Testis (tissue), 3 donors: Measurements from ENCODE around the gene ABCC12. TPM values are rescaled to one million over a fixed set of nuclear protein-coding genes. Genes with fewer than 3 reads are reported as not detected.

Experiments used
- DNase-seq: peaks from one replicate; pipeline ENCODE4 v3.0.0-alpha.2; 2019
- H3K27ac ChIP-seq, 2 donors: fragments of 200-600 bp; sonication (generic); one replicate each; pipeline ENCODE4 v1.5.1; 2019
- H3K27me3 ChIP-seq: fragments of 200-600 bp; sonication (generic); one replicate; pipeline ENCODE4 v1.5.1; 2019
- H3K36me3 ChIP-seq: fragments of 200-600 bp; sonication (generic); one replicate; pipeline ENCODE4 v1.5.1; 2017; ENCODE audit warnings: low read depth; ENCODE audit errors: missing control alignments
- H3K4me1 ChIP-seq: fragments of 200-600 bp; sonication (generic); one replicate; pipeline ENCODE4 v1.5.1; 2019
- H3K4me3 ChIP-seq, 2 donors: fragments of 200-600 bp; sonication (generic); one replicate each; pipeline ENCODE4 v1.5.1; 2017 to 2019
- H3K9me3 ChIP-seq: fragments of 200-600 bp; sonication (generic); one replicate; pipeline ENCODE4 v1.5.1; 2017
- CTCF ChIP-seq, 3 experiments: fragments of 450-650 bp in 2 of 3; fragments of 200-600 bp in 1 of 3; sonication (generic) in 1 of 3; IDR thresholded peaks; one replicate each; pipeline ENCODE4 v1.5.1; 2016 to 2019; ENCODE audit warnings: antibody characterized with exemption in 3 of 3, mild to moderate bottlenecking in 2 of 3, moderate library complexity in 1 of 3
- POLR2A ChIP-seq: fragments of 450-650 bp; IDR thresholded peaks from one replicate; pipeline ENCODE4 v1.6.1; 2017; ENCODE audit warnings: antibody characterized with exemption, mild to moderate bottlenecking, moderate library complexity
- WGBS, 2 donors: methylation state at CpG; one replicate each; pipeline ENCODE4 v1.1.5; 2018; 5-methylcytosine and 5-hydroxymethylcytosine counted together
- intact Hi-C: fragments of 100-400 bp; cut with DNase I; formaldehyde crosslinking; loops from one replicate; pipeline ENCODE4 v1.15.1; 2023; ENCODE audit warnings: low total_unique reads
- polyA plus RNA-seq: library from polyadenylated mRNA; stranded (reverse); fragments of 350-450 nt; fragmentation: Illumina TruSeq; extraction: RNeasy Lipid Tissue Mini Kit (QIAGEN cat#74804); gene quantifications from one replicate; pipeline ENCODE4 v1.2.3, GENCODE V29; 2014; ENCODE audit warnings: low read depth, low replicate concordance; ENCODE audit not compliant: insufficient read depth
- total RNA-seq, 2 donors: library from RNA; depleted of rRNA; stranded (reverse); fragments of >200 nt; gene quantifications; one replicate each; pipeline ENCODE4 v1.2.3, GENCODE V29; 2016

Gene ABCC12
- total and polyA plus RNA-seq, 3 donors from 2014 or later: 14.2 to 24.6 (median 18.3) TPM

- Histone ChIP-seq H3K36me3 (no peaks in the 10 kb centered on the region), H3K27ac (no peak overlapping the region), H3K9me3 (no peaks in the 10 kb centered on the region), H3K27me3 (no peaks in the 10 kb centered on the region), H3K4me3 (no peak overlapping the region), H3K4me1 (no peaks in the 10 kb centered on the region)
- intact Hi-C loops: loop anchor here (10.0 kb wide), 1 partner anchor 1019 kb away; no protein-coding TSS in a partner anchor
- TF ChIP-seq CTCF (IDR thresholded peaks at IDR 0.05) (no peak), POLR2A (no peak)
- WGBS, 2 donors: 85 to 92% methylated on average over 5 of the region's 5 CpGs
- DNase-seq: no peak
Observed at GRCh38 chr16:48153774-48154173, 2.0 kb downstream of the ABCC12 start.

GRCh38 chr16:48152226-48152625 is 3.6 kb downstream of the ABCC12 start:
- Histone ChIP-seq H3K36me3 (no peaks in the 10 kb centered on the region), H3K9me3 (no peaks in the 10 kb centered on the region), H3K27ac (no peak overlapping the region), H3K27me3 (no peaks in the 10 kb centered on the region), H3K4me1 (no peaks in the 10 kb centered on the region), H3K4me3 (no peak overlapping the region)
- DNase-seq: no peak
- 94 to 98% methylated on average over 9 of the region's 9 CpGs for WGBS, 2 donors
- TF ChIP-seq CTCF (IDR thresholded peaks at IDR 0.05) (no peak), POLR2A (no peak)
- intact Hi-C loops: loop anchor here (10.0 kb wide), 1 partner anchor 1017 kb away; no protein-coding TSS in a partner anchor

- Histone ChIP-seq H3K36me3 (no peaks in the 10 kb centered on the region), H3K27me3 (no peaks in the 10 kb centered on the region), H3K4me1 (no peaks in the 10 kb centered on the region), H3K9me3 (no peaks in the 10 kb centered on the region), H3K4me3 (no peak overlapping the region), H3K27ac (no peak overlapping the region)
- TF ChIP-seq POLR2A: no peak
- TF ChIP-seq CTCF (IDR thresholded peaks at IDR 0.05): no peak
- intact Hi-C loops: loop anchor here (10.0 kb wide), 1 partner anchor 1016 kb away; no protein-coding TSS in a partner anchor
- 79 to 85% methylated on average over 1 of the region's 1 CpG for WGBS, 2 donors
- DNase-seq: no peak
Observed at GRCh38 chr16:48150707-48151106, 5.1 kb downstream of the ABCC12 start.

- Histone ChIP-seq H3K4me3 (no peak overlapping the region), H3K36me3 (no peaks in the 10 kb centered on the region), H3K4me1 (no peaks in the 10 kb centered on the region), H3K27me3 (no peaks in the 10 kb centered on the region), H3K27ac (no peak overlapping the region), H3K9me3 (no peaks in the 10 kb centered on the region)
- no peak for TF ChIP-seq POLR2A
- no peak for TF ChIP-seq CTCF (IDR thresholded peaks at IDR 0.05)
- intact Hi-C loops: no loop called here
- WGBS, 2 donors: 93 to 98% methylated on average over 4 of the region's 4 CpGs
- DNase-seq: no peak
Observed at GRCh38 chr16:48146710-48147109, 9.1 kb downstream of the ABCC12 start.

- no peak overlapping the region for H3K4me3 ChIP-seq
- 83 to 91% methylated on average over 6 to 7 of the region's 7 CpGs for WGBS, 2 donors
- intact Hi-C loops: no loop called here
- H3K4me1 ChIP-seq: no peaks in the 10 kb centered on the region
- H3K27ac ChIP-seq: no peak overlapping the region
- TF ChIP-seq CTCF (IDR thresholded peaks at IDR 0.05): no peak
- no peak for TF ChIP-seq POLR2A
- no peaks in the 10 kb centered on the region for H3K27me3 ChIP-seq
- H3K9me3 ChIP-seq: no peaks in the 10 kb centered on the region
- DNase-seq: no peak
- no peaks in the 10 kb centered on the region for H3K36me3 ChIP-seq
Observed at GRCh38 chr16:48146131-48146530, 9.7 kb downstream of the ABCC12 start.
